Progenitor cell of endocrine pancreas (in vitro differentiated cells): ENCODE measurements around the gene YIPF6. TPM values are rescaled to one million over a fixed set of nuclear protein-coding genes. Genes with fewer than 3 reads are reported as not detected.

Experiments
- DNase-seq: peaks from one replicate; pipeline ENCODE4 v3.0.0; 2021; ENCODE audit warnings: low spot score; ENCODE audit not compliant: unreplicated experiment
- H3K27ac Mint-ChIP-seq: 2 replicates; pipeline ENCODE4 v1.8.0; 2021; ENCODE audit warnings: mild to moderate bottlenecking, moderate library complexity, mixed read lengths
- H3K27me3 Mint-ChIP-seq: 2 replicates; pipeline ENCODE4 v1.8.0; 2021; ENCODE audit warnings: mixed read lengths
- H3K36me3 Mint-ChIP-seq: 2 replicates; pipeline ENCODE4 v1.8.0; 2022; ENCODE audit warnings: mixed read lengths; ENCODE audit not compliant: insufficient read depth
- H3K4me1 Mint-ChIP-seq: 2 replicates; pipeline ENCODE4 v1.8.0; 2021; ENCODE audit warnings: low read depth, mixed read lengths
- H3K4me3 Mint-ChIP-seq: 2 replicates; pipeline ENCODE4 v1.8.0; 2021; ENCODE audit warnings: low read depth, mild to moderate bottlenecking, moderate library complexity, mixed read lengths
- H3K9me3 Mint-ChIP-seq: 2 replicates; pipeline ENCODE4 v1.8.0; 2021; ENCODE audit warnings: low read depth, mixed read lengths
- total RNA-seq: library from RNA; stranded (reverse); gene quantifications from 2 replicates; pipeline ENCODE4 v1.2.1, GENCODE V29; 2021
- TF ChIP-seq, protein P1 (sequence below): fragments of 200-600 bp; sonication (generic); IDR thresholded peaks from one replicate; pipeline ENCODE4 v1.5.0; 2021; ENCODE audit warnings: antibody characterized with exemption, mild to moderate bottlenecking; ENCODE audit not compliant: unreplicated experiment

The YIPF6 gene
- total RNA-seq, 1 donor from 2014 or later, result 47.2 TPM

DNA sequence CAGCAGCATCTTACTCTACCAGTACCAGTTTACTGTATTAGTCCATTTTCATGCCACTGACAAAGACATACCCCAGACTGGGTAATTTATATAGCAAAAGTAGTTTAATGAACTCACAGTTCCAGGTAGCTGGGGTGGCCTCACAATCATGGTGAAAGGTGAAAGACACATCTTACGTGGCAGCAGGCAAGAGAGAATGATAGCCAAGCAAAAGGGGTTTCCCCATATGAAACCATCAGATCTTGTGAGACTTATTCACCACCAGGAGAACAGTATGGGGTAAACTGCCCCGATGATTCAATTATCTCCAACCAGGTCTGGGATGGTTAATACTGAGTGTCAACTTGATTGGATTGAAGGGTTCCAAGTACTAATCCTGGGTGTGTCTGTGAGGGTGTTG is 69.3 kb downstream of the YIPF6 start:
- Mint-ChIP-seq H3K9me3 (peaks cover 29% of the 10 kb centered on the region), H3K4me1 (no peaks in the 10 kb centered on the region), H3K36me3 (no peaks in the 10 kb centered on the region), H3K27ac (no peak overlapping the region), H3K27me3 (no peaks in the 10 kb centered on the region), H3K4me3 (no peak overlapping the region)
- TF ChIP-seq, protein P1, sequence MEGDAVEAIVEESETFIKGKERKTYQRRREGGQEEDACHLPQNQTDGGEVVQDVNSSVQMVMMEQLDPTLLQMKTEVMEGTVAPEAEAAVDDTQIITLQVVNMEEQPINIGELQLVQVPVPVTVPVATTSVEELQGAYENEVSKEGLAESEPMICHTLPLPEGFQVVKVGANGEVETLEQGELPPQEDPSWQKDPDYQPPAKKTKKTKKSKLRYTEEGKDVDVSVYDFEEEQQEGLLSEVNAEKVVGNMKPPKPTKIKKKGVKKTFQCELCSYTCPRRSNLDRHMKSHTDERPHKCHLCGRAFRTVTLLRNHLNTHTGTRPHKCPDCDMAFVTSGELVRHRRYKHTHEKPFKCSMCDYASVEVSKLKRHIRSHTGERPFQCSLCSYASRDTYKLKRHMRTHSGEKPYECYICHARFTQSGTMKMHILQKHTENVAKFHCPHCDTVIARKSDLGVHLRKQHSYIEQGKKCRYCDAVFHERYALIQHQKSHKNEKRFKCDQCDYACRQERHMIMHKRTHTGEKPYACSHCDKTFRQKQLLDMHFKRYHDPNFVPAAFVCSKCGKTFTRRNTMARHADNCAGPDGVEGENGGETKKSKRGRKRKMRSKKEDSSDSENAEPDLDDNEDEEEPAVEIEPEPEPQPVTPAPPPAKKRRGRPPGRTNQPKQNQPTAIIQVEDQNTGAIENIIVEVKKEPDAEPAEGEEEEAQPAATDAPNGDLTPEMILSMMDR, result no peak
- DNase-seq, result no peak

DNA sequence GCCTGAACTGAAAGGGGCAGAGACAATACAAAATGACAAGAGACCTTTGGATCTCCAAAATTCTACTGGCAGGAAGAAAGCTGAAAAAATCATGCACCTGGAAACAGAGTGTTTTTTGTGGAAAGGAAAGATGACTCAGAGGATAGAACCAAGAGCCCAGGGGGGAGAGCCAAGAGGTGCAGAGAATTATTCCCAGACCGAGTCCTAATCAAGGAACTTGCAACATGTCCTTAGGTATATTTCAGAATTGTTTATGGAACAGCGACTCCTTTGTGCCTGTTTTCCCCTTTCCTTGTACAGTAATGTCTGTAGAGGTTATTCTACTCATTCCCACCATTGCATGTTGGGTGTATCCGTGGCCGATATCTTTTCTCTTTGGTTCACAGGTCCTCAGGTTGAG is 71.7 kb downstream of the YIPF6 start:
- no peaks in the 10 kb centered on the region for H3K27me3 Mint-ChIP-seq
- no peak for DNase-seq
- TF ChIP-seq, protein P1, result no peak
- peaks cover 21% of the 10 kb centered on the region for H3K9me3 Mint-ChIP-seq
- H3K4me1 Mint-ChIP-seq, result no peaks in the 10 kb centered on the region
- H3K36me3 Mint-ChIP-seq, result no peaks in the 10 kb centered on the region
- H3K4me3 Mint-ChIP-seq, result no peak overlapping the region
- H3K27ac Mint-ChIP-seq, result no peak overlapping the region

DNA sequence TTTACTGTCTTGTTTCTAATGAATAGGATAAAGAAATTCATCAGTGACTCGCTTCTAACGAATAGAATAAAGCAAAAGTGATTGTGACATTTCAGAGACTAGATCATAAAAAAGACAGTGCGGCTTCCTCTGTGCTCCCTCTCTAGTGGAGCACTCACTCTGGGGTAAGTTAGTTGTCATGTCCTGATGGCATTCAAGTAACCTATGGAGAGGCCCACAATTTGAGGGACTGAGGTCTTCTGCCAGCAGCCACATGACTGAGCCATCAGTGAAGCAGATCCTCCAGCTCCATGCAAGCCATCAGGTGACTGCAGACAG is 72.4 kb downstream of the YIPF6 start:
- TF ChIP-seq, protein P1, result no peak
- Mint-ChIP-seq H3K9me3 (peaks cover 21% of the 10 kb centered on the region), H3K4me3 (no peak overlapping the region), H3K27me3 (no peaks in the 10 kb centered on the region), H3K27ac (no peak overlapping the region), H3K4me1 (no peaks in the 10 kb centered on the region), H3K36me3 (no peaks in the 10 kb centered on the region)
- no peak for DNase-seq

DNA sequence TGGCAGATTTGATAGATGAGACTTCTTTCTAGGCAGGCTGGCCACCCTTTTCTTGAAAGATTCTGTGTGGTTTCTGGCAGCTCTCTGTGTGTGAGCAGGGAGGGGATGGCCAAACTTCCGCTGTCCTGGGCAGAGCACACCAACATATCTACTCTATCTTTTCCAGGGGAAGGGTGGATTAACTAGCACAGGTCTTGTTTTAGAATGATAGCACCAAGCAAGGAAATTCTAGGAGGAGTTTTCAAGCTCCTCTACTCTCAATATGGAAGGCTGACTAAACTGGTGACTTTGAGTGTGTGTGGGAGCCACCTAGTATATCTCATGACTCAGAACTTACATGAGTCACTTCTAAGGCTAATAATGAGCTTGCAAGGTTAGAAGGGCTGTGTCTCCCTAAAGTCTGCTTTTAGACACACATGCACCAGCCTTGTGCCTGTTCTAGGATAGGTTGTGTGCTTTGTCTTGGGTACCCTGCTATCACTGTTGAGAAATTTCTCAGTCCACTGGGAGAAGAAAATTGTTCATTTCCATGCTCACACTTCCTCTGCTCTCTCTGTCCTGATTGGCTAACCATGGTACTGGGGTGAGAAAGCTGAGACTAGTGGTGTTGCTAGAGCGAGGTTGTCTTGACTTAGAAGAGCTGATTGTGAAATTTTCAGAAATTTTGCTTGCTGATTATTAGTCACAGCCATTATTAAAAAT is 72.9 kb downstream of the YIPF6 start:
- H3K27me3 Mint-ChIP-seq, result no peaks in the 10 kb centered on the region
- no peaks in the 10 kb centered on the region for H3K36me3 Mint-ChIP-seq
- no peak overlapping the region for H3K27ac Mint-ChIP-seq
- DNase-seq, result no peak
- no peak overlapping the region for H3K4me3 Mint-ChIP-seq
- H3K4me1 Mint-ChIP-seq, result no peaks in the 10 kb centered on the region
- peaks cover 21% of the 10 kb centered on the region for H3K9me3 Mint-ChIP-seq
- TF ChIP-seq, protein P1, result no peak

DNA sequence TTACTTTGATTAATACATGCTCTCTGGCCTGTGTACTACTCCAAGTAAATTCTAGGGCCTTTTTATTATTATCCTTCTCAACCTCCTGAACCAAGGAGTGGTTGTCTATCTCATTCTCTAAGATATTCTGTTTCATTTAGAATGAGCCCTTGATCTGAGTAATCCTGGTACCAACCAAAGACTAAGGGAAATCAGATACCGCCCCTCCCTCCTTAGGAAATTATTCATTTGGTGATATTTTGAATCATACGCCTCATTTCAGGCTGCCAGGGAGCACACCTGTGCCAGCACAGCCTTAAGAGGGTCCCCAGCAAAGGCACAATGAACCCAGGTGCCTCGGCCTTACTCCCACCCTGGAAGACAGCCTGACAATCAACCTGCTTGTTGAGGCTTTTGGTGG is 75.4 kb downstream of the YIPF6 start:
- Mint-ChIP-seq H3K27ac (no peak overlapping the region), H3K27me3 (no peaks in the 10 kb centered on the region), H3K4me1 (no peaks in the 10 kb centered on the region), H3K9me3 (peaks cover 13% of the 10 kb centered on the region), H3K4me3 (no peak overlapping the region), H3K36me3 (no peaks in the 10 kb centered on the region)
- DNase-seq, result no peak
- TF ChIP-seq, protein P1, result no peak
